GM21619 (cell line): Measurements from ENCODE around the gene OPRD1.

Experiments used
- ATAC-seq: cut with Tn5 transposase; IDR thresholded peaks from one replicate; pipeline ENCODE4 v1.9.1; 2021; ENCODE audit not compliant: unreplicated experiment

OPRD1 gene

DNA sequence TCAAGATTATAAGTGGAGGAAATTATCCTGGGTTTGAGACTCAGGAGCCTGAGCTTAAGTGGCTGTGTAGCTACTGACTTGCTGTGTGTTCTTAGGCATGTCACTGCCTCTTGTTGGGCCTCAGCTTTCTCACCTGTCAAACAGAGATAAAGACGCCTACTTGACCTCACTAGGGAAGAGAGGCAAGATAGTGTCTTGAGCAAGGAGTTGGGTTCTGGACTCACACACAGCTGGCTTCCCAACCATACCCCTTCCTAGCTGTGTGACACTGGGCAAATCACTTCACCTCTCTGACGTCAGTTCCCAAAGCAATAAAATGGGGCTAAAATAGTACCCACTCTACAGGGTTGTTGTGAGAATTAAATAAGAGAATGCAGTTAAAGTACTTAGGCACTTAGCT, 90.8 kb downstream of the OPRD1 start:
- no peak for ATAC-seq

DNA sequence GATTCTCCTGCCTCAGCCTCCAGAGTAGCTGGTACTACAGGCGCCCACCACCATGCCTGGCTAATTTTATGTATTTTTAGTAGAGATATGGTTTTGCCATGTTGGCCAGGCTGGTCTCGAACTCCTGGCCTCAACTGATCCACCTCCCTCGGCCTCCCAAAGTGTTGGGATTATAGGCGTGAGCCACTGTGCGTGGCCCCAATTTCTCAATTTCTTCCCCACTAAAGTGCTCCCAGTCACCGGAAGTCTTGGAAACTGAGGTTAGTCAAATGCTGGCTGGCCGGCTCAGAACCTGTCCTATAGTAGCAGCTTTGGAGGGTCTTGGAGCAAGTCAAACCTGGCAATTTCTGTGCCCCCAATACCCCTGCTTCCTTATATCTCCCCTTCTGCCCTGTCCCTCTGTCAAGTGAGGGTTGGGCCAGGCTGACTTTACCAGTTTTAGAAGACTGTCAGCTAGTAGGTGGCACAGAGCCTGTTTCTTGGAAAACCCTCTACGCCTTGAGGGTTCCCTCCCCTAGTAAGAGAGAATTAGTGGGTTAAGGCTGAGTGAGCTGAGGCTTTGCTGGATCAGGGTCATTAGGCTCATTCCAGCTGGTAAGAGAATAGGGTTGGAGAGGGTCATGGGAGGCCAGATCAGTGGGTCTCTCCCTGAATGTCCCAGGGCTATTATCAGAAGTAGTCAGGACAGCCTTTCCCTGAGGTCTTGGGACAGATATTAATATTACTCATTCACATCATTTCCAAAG, 94.1 kb downstream of the OPRD1 start:
- no peak for ATAC-seq

DNA sequence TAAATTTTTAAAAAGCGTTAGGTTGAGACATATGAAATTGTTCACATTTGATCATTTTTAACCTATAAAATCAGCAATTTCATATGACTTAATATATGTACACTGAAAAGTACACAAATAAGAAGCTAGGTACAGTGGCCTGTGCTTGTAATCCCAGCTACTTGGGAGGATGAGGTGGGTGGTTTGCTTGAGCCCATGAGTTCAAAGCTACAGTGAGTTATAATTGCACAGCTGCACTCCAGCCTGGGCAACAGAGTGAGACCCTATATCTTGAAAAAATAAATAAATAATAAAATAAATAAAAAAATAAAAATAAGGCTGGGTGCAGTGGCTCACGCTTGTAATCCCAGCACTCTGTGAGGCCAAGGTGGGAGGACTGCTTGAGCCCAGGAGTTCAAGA, 97.2 kb downstream of the OPRD1 start:
- ATAC-seq = no peak

DNA sequence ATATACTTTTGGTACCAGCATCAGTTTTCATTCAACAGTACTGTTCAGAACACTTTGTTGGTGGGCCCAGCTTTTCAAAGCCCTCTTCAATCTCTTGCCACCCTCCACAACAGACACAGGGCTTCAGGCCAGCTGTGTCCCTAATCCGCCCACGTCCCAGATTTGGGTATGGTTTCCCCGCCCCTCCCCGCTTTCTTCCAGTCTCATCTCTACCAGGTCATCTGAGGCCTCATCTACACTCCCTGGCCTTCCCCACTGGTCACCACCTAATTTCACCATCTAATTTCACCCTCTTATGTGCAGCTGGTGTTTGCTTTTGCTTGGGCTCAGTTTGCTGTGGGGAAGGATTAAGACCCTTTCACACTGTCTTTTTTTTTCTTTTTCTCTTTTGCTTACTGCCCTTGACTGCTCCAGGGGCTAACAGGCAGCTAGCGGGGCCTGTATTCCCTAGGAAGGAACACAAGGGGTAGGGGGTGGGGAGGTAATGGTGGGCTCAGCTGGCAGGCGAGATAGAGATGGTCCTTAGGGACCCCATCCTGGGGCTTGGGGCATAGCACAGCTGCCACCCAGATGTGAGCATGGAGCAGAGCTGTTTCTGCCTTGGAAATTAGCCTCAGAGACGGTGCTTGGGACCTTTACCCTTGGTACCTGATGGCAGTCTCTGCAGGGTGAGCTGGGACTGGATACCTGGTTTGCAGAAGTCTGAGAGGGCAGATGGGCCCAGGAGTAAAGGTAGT, 98.6 kb downstream of the OPRD1 start:
- no peak for ATAC-seq

DNA sequence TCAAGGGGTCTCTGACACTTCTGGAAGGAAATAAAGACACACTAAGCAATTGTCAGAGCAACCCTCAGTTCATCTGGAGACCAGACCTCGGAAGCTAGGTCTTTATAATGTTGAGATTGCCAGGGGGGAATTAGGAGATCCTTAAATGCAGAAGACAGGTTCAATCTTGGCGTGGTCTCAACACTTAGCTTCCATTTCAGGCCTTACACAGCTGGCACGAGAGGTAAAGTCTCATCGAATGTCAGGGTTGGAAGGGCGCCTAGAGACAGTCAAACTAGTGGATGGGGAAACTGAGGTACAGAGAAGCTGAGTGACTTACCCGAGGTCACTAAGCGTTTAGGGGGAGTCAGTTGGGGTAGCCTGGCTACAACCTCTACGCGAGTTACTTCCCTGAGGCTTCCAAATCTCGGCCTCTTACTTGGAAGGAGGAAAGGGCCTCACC, 101.8 kb downstream of the OPRD1 start:
- ATAC-seq = no peak

DNA sequence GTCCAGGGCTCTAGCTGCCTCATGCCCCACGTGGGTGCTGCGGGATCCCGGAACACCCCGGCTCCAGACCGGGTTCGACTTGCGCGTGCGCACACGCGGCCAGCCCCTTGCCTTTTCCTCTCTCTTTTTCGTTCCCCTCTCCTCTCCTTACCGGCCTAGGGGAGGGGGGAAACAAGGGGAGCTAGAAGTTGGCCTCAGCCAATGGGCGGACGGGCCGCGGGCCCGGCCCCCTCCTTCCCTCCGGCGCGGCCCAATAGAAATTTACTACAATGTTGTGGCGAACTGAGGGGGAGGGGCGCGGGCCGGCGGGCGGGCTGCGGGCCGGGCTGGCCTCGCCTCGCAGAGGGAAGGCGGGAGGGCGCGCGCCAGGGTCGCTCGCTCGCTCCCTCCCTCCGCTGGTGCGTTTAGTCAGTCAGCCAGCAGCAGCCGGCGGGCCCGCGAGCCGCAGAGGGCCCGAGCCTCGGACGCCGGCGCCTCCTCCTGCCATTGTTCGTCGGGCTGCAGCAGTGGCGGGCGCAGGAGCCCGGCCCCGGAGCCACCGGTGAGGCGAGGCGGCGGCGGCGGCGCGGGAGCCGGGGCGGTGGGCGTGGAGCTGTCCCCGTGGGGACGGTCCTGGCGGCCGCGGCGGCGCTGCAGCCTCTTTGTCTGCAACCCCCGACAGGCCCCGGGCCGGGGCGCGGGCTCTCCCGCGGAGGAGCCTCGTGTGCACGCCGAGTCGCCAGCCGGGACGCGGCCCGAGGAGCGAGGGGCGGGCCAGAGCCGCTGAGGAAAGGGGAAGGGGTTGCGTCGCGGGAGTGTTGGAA, 102.5 kb downstream of the OPRD1 start, which contains the start of gene EPB41:
EPB41 (plus strand) TSS at position 342 of the 803 bp plus-strand sequence. CDS start 72,869 bp downstream, outside the sequence.
- peak; percentile 90 for ATAC-seq

DNA sequence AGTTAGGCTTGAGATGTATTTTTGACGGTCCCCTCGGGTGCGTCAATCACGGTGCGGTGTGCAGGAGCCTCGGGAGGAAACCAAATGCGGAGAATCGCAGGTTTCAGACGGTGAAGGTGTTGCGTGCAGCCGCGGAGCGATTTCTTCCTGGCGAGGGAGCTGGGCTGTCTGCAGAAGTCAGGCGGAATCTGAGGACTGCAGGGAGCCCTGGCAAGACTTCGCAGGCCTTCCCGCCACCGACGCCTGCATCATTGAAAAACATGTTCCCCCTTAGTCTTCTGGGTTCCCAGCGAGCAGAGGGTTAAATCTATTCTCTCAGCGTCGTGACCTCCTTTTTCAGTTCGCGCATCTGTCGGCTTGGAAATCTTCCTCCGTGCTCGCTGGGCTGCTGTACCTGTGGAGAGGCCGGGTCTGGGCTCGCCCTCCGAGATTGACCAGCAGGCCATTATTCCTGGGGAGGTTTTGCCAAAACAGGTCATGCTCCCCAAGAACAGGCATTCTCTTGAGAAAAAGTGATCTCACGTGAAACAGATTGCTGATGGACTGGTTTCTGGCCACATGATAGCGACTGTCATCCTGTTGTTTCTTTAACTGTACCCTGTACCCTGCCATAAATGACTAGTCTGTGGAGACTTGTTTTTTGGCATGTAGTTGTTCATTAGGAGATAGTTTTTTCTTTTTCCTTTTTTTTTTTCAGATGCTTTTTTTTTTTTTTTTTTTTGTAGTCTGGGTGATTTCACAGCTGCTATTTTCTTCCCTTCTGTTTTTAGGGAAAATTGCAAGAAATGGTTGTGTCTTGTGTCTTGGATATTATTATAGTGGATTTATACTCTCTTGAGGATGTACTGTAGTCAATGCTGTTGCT, 103.3 kb downstream of the OPRD1 start:
- ATAC-seq = no peak

DNA sequence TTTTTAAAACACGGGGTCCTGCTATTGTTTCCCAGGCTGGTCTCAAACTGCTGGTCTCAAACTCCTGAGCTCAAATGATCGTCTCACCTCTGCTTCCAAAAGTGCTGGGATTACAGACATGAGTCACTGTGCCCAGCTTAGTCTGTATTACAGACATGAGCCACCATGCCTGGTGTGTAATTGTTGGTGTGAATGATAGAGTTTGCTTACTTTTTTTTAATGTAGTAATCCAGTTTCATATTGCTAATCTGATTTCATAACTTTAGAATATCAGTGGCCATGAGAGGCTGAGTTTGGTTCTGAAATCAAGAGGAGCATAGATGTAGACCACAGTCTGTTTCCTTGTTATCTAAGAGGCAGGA, 105.8 kb downstream of the OPRD1 start:
- no peak for ATAC-seq
